Endodermal cell (in vitro differentiated cells): Measurements from ENCODE around the gene FBXL4. TPM values are rescaled to one million over a fixed set of nuclear protein-coding genes. Genes with fewer than 3 reads are reported as not detected.

ENCODE experiments used
- DNase-seq: peaks from one replicate; pipeline ENCODE4 v3.0.0-alpha.2; 2017
- H3K27ac ChIP-seq: 2 replicates; pipeline ENCODE4 v1.5.1; 2013; ENCODE audit warnings: mild to moderate bottlenecking, low read depth, low read length, moderate library complexity
- H3K27me3 ChIP-seq: 2 replicates; pipeline ENCODE4 v1.6.1; 2013; ENCODE audit warnings: mild to moderate bottlenecking, low read length, moderate library complexity; ENCODE audit not compliant: insufficient read depth, control insufficient read depth, poor library complexity, severe bottlenecking
- H3K36me3 ChIP-seq: 2 replicates; pipeline ENCODE4 v1.7.0; 2013; ENCODE audit warnings: mild to moderate bottlenecking, low read length, moderate library complexity; ENCODE audit not compliant: control insufficient read depth, insufficient read depth
- H3K4me1 ChIP-seq: one replicate; pipeline ENCODE4 v1.7.0; 2013; ENCODE audit warnings: low read length; ENCODE audit not compliant: control insufficient read depth, insufficient read depth
- H3K4me3 ChIP-seq: 2 replicates; pipeline ENCODE4 v1.5.1; 2013; ENCODE audit warnings: mild to moderate bottlenecking, low read length, moderate library complexity
- H3K9ac ChIP-seq: 2 replicates; pipeline ENCODE4 v1.6.1; 2013; ENCODE audit warnings: mild to moderate bottlenecking, low read length, moderate library complexity; ENCODE audit not compliant: poor library complexity, severe bottlenecking; ENCODE audit errors: extremely low read depth
- H3K9me3 ChIP-seq: 2 replicates; pipeline ENCODE4 v1.6.1; 2013; ENCODE audit warnings: mild to moderate bottlenecking, low read length, moderate library complexity; ENCODE audit not compliant: control insufficient read depth
- H3K27ac Mint-ChIP-seq: 2 replicates; pipeline ENCODE4 v1.8.0; 2020; ENCODE audit warnings: mixed read lengths
- H3K27me3 Mint-ChIP-seq: 2 replicates; pipeline ENCODE4 v1.8.0; 2021; ENCODE audit warnings: mild to moderate bottlenecking, mixed read lengths; ENCODE audit not compliant: insufficient read depth
- H3K36me3 Mint-ChIP-seq: 2 replicates; pipeline ENCODE4 v1.8.0; 2020; ENCODE audit warnings: low read depth, mixed read lengths
- H3K4me1 Mint-ChIP-seq: 2 replicates; pipeline ENCODE4 v1.8.0; 2020; ENCODE audit warnings: mixed read lengths
- H3K4me3 Mint-ChIP-seq: 2 replicates; pipeline ENCODE4 v1.8.0; 2020; ENCODE audit warnings: mild to moderate bottlenecking, moderate library complexity, mixed read lengths
- H3K9me3 Mint-ChIP-seq: 2 replicates; pipeline ENCODE4 v1.8.0; 2020; ENCODE audit warnings: mild to moderate bottlenecking, mixed read lengths
- WGBS, 2 experiments: methylation state at CpG; one replicate each; pipeline versions ENCODE4 v1.1.5 to v1.1.7; 2013; ENCODE audit warnings: missing lambda C conversion rate in 2 of 2, mixed read lengths in 1 of 2; ENCODE audit not compliant: insufficient coverage in 1 of 2, insufficient read length in 1 of 2; 5-methylcytosine and 5-hydroxymethylcytosine counted together
- total RNA-seq, 2 donors: library from RNA; stranded (reverse); fragmentation: NEBNext Ultra II Directional in 1 of 2; extraction: Animal tissue kit (Norgen Biotek cat#: 25700) in 1 of 2; gene quantifications; 2 replicates in 1 of 2; 3 replicates in 1 of 2; pipeline ENCODE4 v1.2.1, GENCODE V29; 2021
- TF ChIP-seq, protein P1 (sequence below): fragments of 200-600 bp; sonication (generic); conservative IDR thresholded peaks from 2 replicates; pipeline ENCODE4 v1.5.0; 2021; ENCODE audit warnings: antibody characterized with exemption, mild to moderate bottlenecking

The FBXL4 gene
- total RNA-seq, 2 donors from 2014 or later: 14.1 to 17.4 TPM

DNA sequence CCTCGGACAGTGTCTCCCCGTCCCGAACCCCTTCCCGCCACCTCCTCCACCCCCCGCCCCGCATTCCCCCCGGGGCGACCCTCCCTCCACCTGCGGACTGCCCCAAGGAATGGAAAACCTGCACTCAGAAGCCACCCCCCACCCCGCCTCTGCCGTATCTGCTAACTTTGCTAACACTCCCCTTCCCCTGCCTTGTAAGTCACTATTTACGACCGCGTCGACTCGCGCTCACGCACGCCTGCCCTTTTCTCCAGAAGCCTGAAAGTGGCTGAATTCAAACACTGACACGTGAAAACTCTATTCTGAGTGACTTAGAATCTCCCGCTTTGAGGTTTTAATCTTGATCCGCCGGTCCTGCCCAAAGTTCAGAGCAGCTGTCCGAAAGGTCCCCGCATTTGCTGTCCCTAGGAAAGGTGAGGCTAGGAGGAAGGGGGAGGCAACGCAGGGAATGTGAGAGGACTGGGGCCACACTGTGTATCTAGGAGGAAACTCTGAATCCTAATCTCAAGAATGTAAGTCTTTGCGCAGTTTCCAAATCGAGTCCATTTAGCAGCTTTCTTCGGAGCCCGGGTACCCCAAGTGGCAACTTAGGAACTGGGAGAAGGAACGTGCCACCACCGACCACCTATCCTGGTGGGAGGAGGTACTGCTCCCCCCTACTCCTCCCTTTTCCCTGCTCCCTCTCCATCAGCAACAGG, 122.7 kb downstream of the FBXL4 start:
- WGBS, 2 experiments: 0 to 1% methylated on average over 19 to 30 of the region's 32 CpGs
- Histone ChIP-seq H3K27me3 (peaks cover 90% of the 10 kb centered on the region), H3K9me3 (no peaks in the 10 kb centered on the region), H3K9ac (no peak overlapping the region), H3K4me3 (peak overlapping the region; percentile 84), H3K27ac (peak overlapping the region; percentile 93), H3K4me1 (no peaks in the 10 kb centered on the region), H3K36me3 (no peaks in the 10 kb centered on the region)
- H3K36me3 Mint-ChIP-seq: no peaks in the 10 kb centered on the region
- H3K4me3 Mint-ChIP-seq: peak overlapping the region; percentile 55
- H3K9me3 Mint-ChIP-seq: no peaks in the 10 kb centered on the region
- H3K27me3 Mint-ChIP-seq: peaks cover 99% of the 10 kb centered on the region
- DNase-seq: peak; percentile 74
- no peak overlapping the region for H3K27ac Mint-ChIP-seq
- TF ChIP-seq, protein P1, sequence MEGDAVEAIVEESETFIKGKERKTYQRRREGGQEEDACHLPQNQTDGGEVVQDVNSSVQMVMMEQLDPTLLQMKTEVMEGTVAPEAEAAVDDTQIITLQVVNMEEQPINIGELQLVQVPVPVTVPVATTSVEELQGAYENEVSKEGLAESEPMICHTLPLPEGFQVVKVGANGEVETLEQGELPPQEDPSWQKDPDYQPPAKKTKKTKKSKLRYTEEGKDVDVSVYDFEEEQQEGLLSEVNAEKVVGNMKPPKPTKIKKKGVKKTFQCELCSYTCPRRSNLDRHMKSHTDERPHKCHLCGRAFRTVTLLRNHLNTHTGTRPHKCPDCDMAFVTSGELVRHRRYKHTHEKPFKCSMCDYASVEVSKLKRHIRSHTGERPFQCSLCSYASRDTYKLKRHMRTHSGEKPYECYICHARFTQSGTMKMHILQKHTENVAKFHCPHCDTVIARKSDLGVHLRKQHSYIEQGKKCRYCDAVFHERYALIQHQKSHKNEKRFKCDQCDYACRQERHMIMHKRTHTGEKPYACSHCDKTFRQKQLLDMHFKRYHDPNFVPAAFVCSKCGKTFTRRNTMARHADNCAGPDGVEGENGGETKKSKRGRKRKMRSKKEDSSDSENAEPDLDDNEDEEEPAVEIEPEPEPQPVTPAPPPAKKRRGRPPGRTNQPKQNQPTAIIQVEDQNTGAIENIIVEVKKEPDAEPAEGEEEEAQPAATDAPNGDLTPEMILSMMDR: no peak
- peaks cover 23% of the 10 kb centered on the region for H3K4me1 Mint-ChIP-seq

DNA sequence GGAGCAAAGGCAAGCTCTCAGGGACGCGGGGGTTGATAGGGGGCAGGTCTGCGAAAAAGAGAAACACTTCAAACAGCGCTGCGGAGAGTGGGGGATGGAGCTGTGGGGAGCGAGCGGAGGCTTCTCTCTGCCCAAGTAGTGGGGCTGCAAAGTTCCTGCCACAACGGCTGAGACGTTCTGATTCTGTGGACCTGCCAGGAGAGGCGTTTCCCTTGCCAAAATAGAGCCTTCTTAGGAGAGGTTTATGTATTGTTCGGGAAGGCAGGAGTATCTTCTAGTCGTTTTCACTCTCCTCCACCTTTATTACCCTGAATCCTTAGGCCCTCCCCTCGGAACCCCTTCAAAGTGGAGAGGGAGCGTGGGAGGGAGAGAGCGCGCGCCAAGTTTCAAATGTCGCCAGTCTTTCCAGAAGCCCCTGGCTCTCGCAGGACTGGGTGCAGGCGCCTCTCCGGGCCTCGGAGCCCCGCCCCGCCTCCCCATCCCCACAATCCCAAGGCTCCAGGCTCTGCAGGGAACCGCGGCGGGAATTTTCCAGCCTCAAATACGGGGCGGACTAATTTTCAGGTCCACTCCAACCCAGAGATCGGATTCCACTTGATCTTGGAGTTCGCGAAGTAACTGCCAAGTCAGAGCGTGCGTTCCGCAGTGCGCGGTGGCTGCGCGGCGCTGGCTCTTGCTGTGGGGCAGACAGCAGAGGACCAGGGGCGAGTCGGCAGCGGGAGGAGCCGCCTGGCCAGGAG, 123.4 kb downstream of the FBXL4 start:
- Mint-ChIP-seq H3K9me3 (no peaks in the 10 kb centered on the region), H3K27me3 (peaks cover 99% of the 10 kb centered on the region), H3K27ac (no peak overlapping the region), H3K4me3 (peak overlapping the region; percentile 55), H3K4me1 (peaks cover 23% of the 10 kb centered on the region), H3K36me3 (no peaks in the 10 kb centered on the region)
- Histone ChIP-seq H3K36me3 (no peaks in the 10 kb centered on the region), H3K4me3 (peak overlapping the region; percentile 84), H3K27me3 (peaks cover 90% of the 10 kb centered on the region), H3K4me1 (no peaks in the 10 kb centered on the region), H3K9me3 (no peaks in the 10 kb centered on the region), H3K9ac (no peak overlapping the region), H3K27ac (peak overlapping the region; percentile 93)
- TF ChIP-seq, protein P1: no peak
- 0 to 5% methylated on average over 7 to 44 of the region's 44 CpGs for WGBS, 2 experiments
- peak; percentile 84 for DNase-seq

DNA sequence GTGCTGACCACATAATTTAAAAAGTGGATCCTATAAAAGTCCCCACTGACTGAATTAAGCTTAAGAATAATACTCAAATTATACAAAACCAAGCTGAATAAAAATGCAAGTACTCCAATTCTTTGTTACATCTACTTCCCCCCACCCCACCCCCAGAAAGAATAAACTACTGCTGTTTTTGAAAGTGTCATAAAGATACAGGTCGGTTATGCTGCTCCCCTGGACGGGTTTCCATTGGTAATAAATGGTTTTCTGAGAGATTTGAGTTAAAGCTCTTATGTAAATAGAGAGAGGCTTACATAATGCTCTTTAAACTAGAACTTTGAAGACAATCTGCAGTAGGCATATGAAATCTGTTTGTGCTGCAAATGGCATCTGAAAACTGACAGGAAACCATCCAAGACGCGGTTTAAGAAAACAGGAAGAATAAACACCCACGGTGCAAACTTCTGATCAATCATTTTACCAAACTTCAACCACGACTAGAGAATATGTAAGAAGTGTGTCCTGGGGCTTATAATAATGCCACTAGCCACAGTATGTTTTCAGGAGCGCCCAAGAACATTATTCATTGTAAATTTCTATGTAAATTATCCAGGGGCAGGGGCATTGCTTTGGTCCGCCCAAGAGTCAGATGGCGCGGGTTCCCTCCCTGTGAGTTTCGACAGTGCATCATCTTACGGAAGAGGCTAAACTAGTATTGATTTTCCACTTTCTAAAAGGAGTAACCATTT, 124.2 kb downstream of the FBXL4 start:
- peaks cover 18% of the 10 kb centered on the region for H3K4me1 Mint-ChIP-seq
- peak overlapping the region; percentile 84 for H3K4me3 ChIP-seq
- peak overlapping the region; percentile 55 for H3K4me3 Mint-ChIP-seq
- H3K36me3 ChIP-seq: no peaks in the 10 kb centered on the region
- H3K9ac ChIP-seq: no peak overlapping the region
- no peak overlapping the region for H3K27ac Mint-ChIP-seq
- H3K27ac ChIP-seq: peak overlapping the region; percentile 93
- no peaks in the 10 kb centered on the region for H3K9me3 Mint-ChIP-seq
- H3K4me1 ChIP-seq: no peaks in the 10 kb centered on the region
- H3K27me3 ChIP-seq: peaks cover 85% of the 10 kb centered on the region
- H3K9me3 ChIP-seq: no peaks in the 10 kb centered on the region
- DNase-seq: no peak
- 0 to 4% methylated on average over 5 to 12 of the region's 12 CpGs for WGBS, 2 experiments
- TF ChIP-seq, protein P1: no peak
- no peaks in the 10 kb centered on the region for H3K36me3 Mint-ChIP-seq
- H3K27me3 Mint-ChIP-seq: peaks cover 99% of the 10 kb centered on the region
